WTC11 (cell line): ENCODE results near the gene KDR.

Experiments
- JUN ChIP-seq: sonication (generic); formaldehyde crosslinking; IDR thresholded peaks from 2 replicates; pipeline ENCODE4 v1.8.0; 2023; ENCODE audit warnings: mild to moderate bottlenecking, missing genetic modification reagents
- NFATC4 ChIP-seq: fragments of 250-450 bp; sonication (Bioruptor Pico); IDR thresholded peaks from 2 replicates; pipeline ENCODE4 v1.9.0; 2021; ENCODE audit warnings: mild to moderate bottlenecking
- USF1 ChIP-seq: sonication (generic); formaldehyde crosslinking; IDR thresholded peaks from 2 replicates; pipeline ENCODE4 v1.8.0; 2022; ENCODE audit warnings: mild to moderate bottlenecking, missing genetic modification reagents
- ZBTB21 ChIP-seq: sonication (generic); formaldehyde crosslinking; IDR thresholded peaks from 2 replicates; pipeline ENCODE4 v1.8.1; 2023; ENCODE audit warnings: mild to moderate bottlenecking, missing genetic modification reagents, borderline replicate concordance
- TF ChIP-seq, protein P1 (sequence below): fragments of 200-600 bp; IDR thresholded peaks from 2 replicates; pipeline ENCODE4 v1.8.0; 2022; ENCODE audit warnings: antibody characterized with exemption
- TF ChIP-seq, protein P2 (sequence below): sonication (generic); formaldehyde crosslinking; IDR thresholded peaks from 2 replicates; pipeline ENCODE4 v1.8.1; 2023; ENCODE audit warnings: mild to moderate bottlenecking, missing genetic modification reagents, moderate library complexity
- TF ChIP-seq, protein P3 (sequence below): sonication (generic); formaldehyde crosslinking; IDR thresholded peaks from 2 replicates; pipeline ENCODE4 v1.8.0; 2022; ENCODE audit warnings: mild to moderate bottlenecking, missing genetic modification reagents
- TF ChIP-seq, protein P4 (sequence below): sonication (generic); formaldehyde crosslinking; IDR thresholded peaks from 2 replicates; pipeline ENCODE4 v1.8.1; 2022; ENCODE audit warnings: low read depth, mild to moderate bottlenecking, moderate library complexity, missing genetic modification reagents, borderline replicate concordance

GRCh38 chr4:55033296-55033695 lies 92.1 kb downstream of the KDR start:
- TF ChIP-seq, protein P1, sequence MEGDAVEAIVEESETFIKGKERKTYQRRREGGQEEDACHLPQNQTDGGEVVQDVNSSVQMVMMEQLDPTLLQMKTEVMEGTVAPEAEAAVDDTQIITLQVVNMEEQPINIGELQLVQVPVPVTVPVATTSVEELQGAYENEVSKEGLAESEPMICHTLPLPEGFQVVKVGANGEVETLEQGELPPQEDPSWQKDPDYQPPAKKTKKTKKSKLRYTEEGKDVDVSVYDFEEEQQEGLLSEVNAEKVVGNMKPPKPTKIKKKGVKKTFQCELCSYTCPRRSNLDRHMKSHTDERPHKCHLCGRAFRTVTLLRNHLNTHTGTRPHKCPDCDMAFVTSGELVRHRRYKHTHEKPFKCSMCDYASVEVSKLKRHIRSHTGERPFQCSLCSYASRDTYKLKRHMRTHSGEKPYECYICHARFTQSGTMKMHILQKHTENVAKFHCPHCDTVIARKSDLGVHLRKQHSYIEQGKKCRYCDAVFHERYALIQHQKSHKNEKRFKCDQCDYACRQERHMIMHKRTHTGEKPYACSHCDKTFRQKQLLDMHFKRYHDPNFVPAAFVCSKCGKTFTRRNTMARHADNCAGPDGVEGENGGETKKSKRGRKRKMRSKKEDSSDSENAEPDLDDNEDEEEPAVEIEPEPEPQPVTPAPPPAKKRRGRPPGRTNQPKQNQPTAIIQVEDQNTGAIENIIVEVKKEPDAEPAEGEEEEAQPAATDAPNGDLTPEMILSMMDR = no peak
- TF ChIP-seq, protein P2, sequence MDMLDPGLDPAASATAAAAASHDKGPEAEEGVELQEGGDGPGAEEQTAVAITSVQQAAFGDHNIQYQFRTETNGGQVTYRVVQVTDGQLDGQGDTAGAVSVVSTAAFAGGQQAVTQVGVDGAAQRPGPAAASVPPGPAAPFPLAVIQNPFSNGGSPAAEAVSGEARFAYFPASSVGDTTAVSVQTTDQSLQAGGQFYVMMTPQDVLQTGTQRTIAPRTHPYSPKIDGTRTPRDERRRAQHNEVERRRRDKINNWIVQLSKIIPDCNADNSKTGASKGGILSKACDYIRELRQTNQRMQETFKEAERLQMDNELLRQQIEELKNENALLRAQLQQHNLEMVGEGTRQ = no peak
- TF ChIP-seq ZBTB21 (CRISPR knock-in tag) = no peak
- TF ChIP-seq, protein P3, sequence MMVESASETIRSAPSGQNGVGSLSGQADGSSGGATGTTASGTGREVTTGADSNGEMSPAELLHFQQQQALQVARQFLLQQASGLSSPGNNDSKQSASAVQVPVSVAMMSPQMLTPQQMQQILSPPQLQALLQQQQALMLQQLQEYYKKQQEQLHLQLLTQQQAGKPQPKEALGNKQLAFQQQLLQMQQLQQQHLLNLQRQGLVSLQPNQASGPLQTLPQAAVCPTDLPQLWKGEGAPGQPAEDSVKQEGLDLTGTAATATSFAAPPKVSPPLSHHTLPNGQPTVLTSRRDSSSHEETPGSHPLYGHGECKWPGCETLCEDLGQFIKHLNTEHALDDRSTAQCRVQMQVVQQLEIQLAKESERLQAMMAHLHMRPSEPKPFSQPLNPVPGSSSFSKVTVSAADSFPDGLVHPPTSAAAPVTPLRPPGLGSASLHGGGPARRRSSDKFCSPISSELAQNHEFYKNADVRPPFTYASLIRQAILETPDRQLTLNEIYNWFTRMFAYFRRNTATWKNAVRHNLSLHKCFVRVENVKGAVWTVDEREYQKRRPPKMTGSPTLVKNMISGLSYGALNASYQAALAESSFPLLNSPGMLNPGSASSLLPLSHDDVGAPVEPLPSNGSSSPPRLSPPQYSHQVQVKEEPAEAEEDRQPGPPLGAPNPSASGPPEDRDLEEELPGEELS (CRISPR knock-in tag) = no peak
- no peak for TF ChIP-seq NFATC4 (CRISPR knock-in tag)
- TF ChIP-seq JUN (CRISPR knock-in tag) = no peak
- TF ChIP-seq, protein P4, sequence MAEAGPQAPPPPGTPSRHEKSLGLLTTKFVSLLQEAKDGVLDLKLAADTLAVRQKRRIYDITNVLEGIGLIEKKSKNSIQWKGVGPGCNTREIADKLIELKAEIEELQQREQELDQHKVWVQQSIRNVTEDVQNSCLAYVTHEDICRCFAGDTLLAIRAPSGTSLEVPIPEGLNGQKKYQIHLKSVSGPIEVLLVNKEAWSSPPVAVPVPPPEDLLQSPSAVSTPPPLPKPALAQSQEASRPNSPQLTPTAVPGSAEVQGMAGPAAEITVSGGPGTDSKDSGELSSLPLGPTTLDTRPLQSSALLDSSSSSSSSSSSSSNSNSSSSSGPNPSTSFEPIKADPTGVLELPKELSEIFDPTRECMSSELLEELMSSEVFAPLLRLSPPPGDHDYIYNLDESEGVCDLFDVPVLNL (CRISPR knock-in tag) = no peak
- no peak for TF ChIP-seq USF1
